Cardiac septum (tissue), 1 donor: ENCODE results near the gene HSPD1. TPM values are rescaled to one million over a fixed set of nuclear protein-coding genes. Genes with fewer than 3 reads are reported as not detected.
"Not testable (repeated sequence)": the region's sequence is repeated elsewhere in the genome, so short reads cannot be mapped to it uniquely, and the experiment has no call there.

Source experiments
- DNase-seq: peaks from one replicate; pipeline ENCODE4 v3.0.0-alpha.2; 2020; ENCODE audit warnings: low spot score
- intact Hi-C: fragments of 100-400 bp; cut with DNase I; formaldehyde crosslinking; loops from one replicate; pipeline ENCODE4 v1.14.0; 2022
- total RNA-seq: library from RNA; stranded (reverse); fragmentation: NEBNext Ultra II Directional; extraction: Animal tissue kit (Norgen Biotek cat#: 25700); gene quantifications from one replicate; pipeline ENCODE4 v1.2.1, GENCODE V29; 2021
- donor health status: DM: no; HTN: no; CAD: no.

Gene HSPD1
- total RNA-seq, 1 donor from 2014 or later: 144 TPM

DNA sequence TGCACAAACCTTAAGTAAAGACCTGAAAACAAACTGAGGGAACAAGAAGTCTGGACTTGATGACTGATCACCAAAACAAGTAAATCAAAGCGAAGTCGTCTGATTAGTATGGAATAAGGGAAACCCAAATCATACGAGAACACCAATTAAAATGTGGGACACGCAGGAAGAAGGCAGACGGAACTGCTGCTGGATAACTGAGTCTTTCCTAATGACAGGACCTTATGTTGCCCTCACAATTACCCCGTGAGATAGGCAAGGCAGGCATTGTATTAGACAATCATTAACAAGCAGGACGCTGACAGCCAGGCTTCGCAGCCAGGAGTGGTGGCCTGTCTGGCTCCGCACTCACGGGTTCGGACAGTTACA lies 46.9 kb downstream of the HSPD1 start:
- intact Hi-C loops: loop anchor here (1.0 to 5.0 kb wide), 3 partner anchors 17 to 64 kb away; partner anchors contain the start of genes HSPD1, MOB4 and SF3B1

GRCh38 chr2:197450935-197451358 lies 48.7 kb downstream of the HSPD1 start:
- intact Hi-C loops: loop anchor here (5.0 kb wide), 1 partner anchor 46 kb away; the partner anchor contains the start of gene HSPD1
- DNase-seq: not testable (repeated sequence)

More for the DNA sequence above, 46.9 kb downstream of the HSPD1 start:
- DNase-seq: no peak

- intact Hi-C loops: loop anchor here (5.0 kb wide), 1 partner anchor 47 kb away; the partner anchor contains the start of gene HSPD1
- no peak for DNase-seq
These were observed 49.2 kb downstream of the HSPD1 start for GRCh38 chr2:197450465-197450864.

DNA sequence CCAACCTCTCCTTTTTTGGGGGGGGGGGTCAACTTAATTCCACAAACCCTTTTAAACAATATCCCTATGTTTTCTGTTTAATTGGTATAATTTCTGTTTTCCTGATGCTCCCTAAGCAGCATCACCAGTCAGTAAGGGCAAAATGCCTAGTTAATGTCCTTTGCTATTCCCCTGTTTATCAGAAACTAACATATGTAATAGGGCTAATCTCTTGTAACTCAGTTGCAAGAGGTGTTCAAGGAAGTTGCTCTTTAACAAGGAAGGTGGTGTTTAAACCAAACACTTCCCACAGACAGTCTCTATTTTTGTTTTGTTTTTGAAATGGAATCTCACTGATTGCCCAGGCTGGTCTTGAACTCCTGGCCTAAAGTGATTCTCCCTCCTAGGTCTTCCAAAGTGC lies 52.8 kb downstream of the HSPD1 start:
- DNase-seq: no peak

GRCh38 chr2:197445746-197446145 lies 53.9 kb downstream of the HSPD1 start:
- no peak for DNase-seq
- intact Hi-C loops: no loop called here

More for the DNA sequence above, 52.8 kb downstream of the HSPD1 start:
- intact Hi-C loops: no loop called here

- intact Hi-C loops: no loop called here
- DNase-seq: no peak
These were observed 56.8 kb downstream of the HSPD1 start for GRCh38 chr2:197442857-197443256.

- intact Hi-C loops: loop anchor here (5.0 kb wide), 1 partner anchor 270 kb away; the partner anchor contains the start of gene MARS2
- DNase-seq: no peak
These were observed 62.3 kb downstream of the HSPD1 start for GRCh38 chr2:197437380-197437779.

Other genes with a start within 250 kb of the HSPD1 start
- gene ANKRD44, start 189.1 kb downstream of the HSPD1 start, total RNA-seq: 6.4 TPM
- gene SF3B1, start 64.8 kb downstream of the HSPD1 start, total RNA-seq: 144 TPM
- gene COQ10B, start 46.3 kb downstream of the HSPD1 start, total RNA-seq: 38.5 TPM
- 88.3 TPM for gene HSPE1, start 539 bp upstream of the HSPD1 start, total RNA-seq
- 27.3 TPM for gene MOB4, start 16.2 kb upstream of the HSPD1 start, total RNA-seq
- gene RFTN2, start 175.7 kb upstream of the HSPD1 start, total RNA-seq: 3.5 TPM
- gene MARS2, start 205.5 kb upstream of the HSPD1 start, total RNA-seq: 6.7 TPM